Stimulated activated CD8-positive, alpha-beta memory T cell treated with anti-CD3 and anti-CD28 coated beads, Interleukin-4, amount 100 ng/mL, for 4 hours (primary cell): ENCODE results near the gene TEF.

Experiments
- DNase-seq, 2 donors: peaks; one replicate each; pipeline ENCODE4 v3.0.0-alpha.2; 2020; ENCODE audit warnings: low read depth in 2 of 2, low spot score in 1 of 2

The TEF gene

DNA sequence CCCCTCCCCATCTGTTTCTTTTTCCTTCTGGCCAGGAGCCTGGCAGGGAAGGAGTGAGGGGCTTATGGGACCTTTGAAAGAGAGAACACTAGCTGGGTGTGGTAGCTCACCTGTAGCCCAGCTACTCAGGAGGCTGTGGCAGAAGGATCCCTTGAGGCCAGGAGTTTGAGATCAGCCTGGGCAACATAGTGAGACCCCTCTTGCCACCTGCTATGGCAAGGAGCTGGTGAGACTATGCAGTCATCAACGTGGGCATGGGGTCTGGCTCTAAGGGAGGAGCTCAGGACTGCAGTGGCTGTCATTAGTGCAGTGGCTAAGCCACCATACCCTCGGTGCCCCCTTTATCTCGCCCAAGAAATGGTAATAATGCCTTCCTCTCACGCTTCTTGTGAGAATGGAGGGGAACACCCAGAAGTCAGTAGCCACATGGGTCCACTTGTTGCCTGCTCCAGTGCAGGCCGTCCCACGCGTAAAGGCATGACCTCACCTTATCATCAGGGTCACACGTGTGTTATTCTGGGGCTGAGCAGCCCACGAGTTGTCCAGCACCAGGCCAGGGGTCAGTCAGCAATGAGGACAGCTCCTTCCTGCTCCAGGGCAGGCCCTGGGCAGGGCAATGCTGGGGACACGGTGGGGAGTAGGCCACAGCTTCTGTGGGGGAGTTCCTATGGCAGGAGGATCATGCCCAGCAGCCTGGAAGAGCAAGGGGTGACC is 27.7 kb upstream of the TEF start:
- no peak for DNase-seq

DNA sequence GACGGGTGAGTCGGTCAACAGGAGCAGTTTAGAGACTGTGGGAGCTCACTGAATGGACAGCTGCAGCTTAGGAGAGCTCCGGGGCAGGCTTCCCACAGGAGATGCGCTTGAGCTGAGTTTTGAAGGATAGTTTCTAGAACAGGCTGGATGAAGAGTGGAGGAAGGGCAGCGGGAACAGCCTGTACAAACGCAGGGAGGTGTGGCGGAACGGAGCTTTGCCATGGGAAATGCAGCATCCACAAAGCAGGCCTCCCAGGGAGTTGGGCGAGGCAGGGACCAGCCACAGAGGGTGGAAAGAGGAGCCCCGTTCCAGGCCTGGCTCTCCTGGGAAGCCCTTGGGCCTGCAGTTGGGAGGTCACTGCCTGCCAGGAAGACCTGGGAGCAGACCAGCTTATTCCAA is 26.8 kb upstream of the TEF start:
- no peak for DNase-seq

DNA sequence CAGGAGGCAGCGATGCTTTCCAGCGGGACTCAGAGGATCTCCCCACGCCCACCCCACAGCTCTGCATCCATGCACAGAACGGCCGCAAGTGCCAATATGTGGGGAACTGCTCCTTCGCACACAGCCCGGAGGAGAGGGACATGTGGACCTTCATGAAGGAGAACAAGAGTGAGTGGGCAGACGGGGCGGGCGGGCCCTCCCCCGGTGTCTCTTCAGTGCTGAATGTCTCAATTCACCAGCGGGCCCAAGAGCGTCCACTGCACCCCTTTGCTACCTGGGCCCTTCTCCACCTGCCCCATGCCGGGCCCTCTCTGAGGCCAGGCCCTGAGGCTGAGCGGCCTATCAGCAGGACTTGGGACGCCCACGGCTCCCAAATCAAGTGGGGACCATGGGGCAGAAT is 25.8 kb upstream of the TEF start:
- DNase-seq, result no peak

DNA sequence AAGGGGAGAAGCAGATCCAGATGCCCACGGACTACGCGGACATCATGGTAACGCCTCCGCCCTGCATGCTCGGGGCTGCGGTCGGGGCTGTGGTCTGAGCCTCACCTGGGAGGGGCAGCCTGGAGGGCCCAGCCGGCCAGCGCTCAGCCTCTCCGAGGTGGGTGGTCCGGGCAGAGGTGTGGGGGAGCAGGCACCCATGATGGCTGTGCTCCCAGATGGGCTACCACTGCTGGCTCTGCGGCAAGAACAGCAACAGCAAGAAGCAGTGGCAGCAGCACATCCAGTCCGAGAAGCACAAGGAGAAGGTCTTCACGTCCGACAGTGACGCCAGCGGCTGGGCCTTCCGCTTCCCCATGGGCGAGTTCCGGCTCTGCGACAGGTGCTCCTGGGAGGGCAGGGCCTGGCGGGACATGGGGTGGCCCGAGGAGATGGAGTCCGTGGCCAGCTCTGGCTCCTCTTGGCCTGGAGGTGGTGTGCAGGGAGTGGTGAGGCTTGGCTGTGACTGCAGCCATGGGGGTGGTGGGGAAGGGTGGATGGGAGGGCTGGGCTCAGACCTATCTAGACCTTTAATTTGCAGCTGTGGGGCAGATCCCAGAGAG is 25.2 kb upstream of the TEF start:
- DNase-seq, result no peak

GRCh38 chr22:41357191-41357590 is 24.6 kb upstream of the TEF start:
- no peak for DNase-seq

- DNase-seq, result no peak
These were observed 22.8 kb upstream of the TEF start for GRCh38 chr22:41358927-41359326.

- DNase-seq, result no peak
These were observed 22.4 kb upstream of the TEF start for GRCh38 chr22:41359376-41359775.

GRCh38 chr22:41360126-41360525 is 21.6 kb upstream of the TEF start:
- no peak for DNase-seq

GRCh38 chr22:41361716-41362310 is 19.9 kb upstream of the TEF start:
- no peak for DNase-seq

- no peak for DNase-seq
These were observed 19.1 kb upstream of the TEF start for GRCh38 chr22:41362615-41363014.

- DNase-seq, result no peak
These were observed 17.5 kb upstream of the TEF start for GRCh38 chr22:41364233-41364632.

GRCh38 chr22:41364955-41365354 is 16.8 kb upstream of the TEF start:
- DNase-seq, result no peak

- no peak for DNase-seq
These were observed 16.3 kb upstream of the TEF start for GRCh38 chr22:41365425-41365824.

DNA sequence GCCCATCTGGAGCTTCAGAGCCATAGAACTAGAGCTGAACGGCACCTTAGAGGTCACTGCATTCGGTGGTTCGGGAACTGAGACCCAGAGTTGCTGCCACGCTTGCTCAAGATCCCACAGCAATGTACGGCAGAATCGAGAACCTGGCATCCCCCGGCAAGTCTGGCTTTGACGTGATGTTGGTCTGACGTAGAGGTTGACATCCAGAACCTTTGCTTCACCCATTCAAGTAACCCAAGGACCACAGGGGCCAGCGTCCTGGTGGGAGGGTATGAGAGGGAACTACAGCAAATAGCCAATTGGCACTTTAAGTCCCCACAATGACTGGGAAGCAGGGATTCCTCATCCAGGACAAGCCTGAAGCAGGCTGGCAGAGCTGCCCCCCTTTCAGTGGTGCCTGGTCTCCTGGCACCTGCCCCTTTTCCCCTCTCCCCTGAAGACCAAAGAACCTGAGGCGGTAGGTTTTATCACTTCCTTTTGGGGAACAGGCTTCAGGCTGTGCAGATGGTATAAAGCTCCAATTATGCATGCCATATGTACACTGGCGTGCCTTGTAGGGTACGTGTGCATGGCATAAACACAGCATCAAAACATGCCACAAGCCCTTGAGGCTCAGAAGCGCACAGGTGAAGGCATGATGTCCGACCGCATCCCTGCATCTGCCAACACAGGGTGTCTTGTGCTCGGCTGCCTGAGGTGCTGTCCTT is 15.3 kb upstream of the TEF start:
- DNase-seq, result no peak

DNA sequence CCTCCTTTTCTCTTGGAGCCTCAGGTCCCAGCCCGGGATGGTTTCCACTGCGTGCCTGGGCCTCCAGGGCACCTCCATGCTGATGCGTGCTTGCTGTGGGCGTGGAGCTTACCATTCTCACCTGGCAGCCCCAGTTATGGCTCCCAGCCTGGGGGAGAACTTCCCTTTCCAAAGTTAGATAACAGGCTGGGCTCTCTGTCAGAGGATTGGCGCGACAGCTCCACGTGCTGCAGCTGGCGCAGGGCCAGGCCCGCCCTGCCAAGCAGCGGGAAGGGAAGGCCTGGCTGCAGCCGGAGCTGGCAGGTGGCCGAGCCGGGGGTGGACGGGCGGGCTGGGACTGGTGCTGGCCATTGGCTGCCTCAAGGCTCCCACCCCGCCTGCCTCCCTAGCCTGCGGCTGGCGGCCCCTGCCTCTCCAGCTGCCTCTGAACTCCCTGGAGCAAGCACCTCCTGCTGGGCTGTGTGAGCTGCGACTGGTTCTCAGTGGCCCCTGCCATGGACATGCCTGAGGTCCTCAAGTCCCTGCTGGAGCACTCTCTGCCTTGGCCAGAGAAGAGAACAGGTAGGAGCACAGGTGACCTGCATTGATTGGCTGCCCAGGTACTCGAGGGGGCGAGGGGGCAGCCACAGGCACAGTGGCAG is 14.6 kb upstream of the TEF start:
- DNase-seq, result no peak

GRCh38 chr22:41367680-41368542 is 13.8 kb upstream of the TEF start:
- DNase-seq, result no peak

DNA sequence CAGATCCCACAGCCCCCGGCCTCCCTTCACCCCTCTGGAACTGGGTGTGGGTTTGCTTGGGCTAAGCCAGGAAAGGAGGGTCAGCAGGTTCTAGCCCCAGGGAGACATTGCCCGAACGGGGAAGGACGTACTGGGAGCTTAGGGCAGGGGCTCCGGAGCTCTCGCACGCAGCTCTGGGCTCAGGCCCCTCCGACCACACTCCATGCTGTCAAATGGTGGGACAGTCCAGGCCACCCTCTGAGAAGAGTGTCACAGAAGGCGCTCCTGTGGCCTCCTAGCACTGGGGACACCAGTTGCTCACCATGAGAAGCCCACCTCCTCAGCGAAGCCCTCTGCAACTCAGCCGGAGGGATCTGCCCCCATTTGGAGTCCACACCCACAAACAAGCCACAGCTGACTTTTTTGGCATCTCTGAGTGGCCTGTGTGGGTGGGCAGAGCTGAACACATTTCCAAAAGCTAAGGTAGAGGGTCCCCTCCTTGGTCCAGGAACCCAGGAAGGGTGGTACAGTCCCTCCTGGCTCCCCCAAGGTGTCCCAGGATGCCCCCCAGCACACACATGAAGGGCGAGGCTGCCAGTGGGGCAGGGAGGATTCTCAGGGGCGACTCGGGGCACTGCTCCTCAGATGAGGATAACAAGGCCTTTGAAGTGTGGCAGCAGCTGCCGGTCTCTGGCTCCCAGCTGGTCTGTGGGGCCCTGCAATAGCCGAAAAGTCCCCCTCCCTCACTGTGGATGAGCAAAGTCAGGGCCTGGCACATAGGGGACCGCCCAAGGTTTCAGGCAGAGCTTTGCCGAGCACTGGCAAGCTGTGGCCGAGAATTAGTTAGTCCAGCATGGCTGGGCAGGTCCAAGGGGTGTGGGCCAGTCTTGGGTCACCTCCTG is 13.0 kb upstream of the TEF start:
- DNase-seq, result no peak

DNA sequence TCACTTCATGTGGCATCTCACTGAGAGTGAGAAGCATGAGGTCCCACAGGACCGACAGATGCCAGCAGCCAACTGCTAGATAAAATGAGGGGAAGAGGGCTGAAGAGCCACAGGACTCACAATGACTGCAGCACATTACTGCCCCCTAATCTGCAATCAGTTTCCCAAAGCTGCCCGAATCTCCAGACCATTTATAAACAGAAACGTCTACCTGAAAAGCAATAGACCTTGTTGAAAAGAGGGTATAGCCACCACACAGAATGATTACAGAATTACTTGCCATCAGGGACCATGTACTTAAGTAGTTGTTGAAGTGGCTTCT is 12.4 kb upstream of the TEF start:
- no peak for DNase-seq

GRCh38 chr22:41369837-41370236 is 11.9 kb upstream of the TEF start:
- no peak for DNase-seq

DNA sequence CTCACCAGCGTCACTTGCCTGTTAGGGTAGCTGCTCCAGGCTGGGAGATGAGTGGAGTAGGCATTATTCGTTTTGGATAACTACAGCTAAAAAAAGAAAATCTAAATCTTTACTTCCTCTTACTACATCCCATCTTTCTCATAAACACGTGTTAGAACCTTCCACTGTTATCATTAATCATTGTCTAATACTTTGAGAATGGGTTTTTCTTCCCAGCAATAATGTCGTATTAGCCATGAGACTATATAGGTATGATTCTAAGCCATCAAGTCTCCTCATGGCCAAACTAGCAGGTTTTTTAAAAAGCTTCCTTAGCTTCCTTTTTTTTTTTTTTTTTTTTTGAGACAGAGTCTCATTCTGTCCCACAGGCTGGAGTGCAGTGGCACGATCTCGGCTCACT is 3.9 kb upstream of the TEF start:
- no peak for DNase-seq
